ENCODE results near the gene ZNF497. TPM values are rescaled to one million over a fixed set of nuclear protein-coding genes. Genes with fewer than 3 reads are reported as not detected.

ZNF497 gene
- total and polyA plus RNA-seq, 2 of the 13 experiments (the other 11 are each of a cell fraction or from before 2014, with no cell fraction given): 1.5 to 1.9 TPM

GRCh38 chr19:58380662-58381459, 18.3 kb upstream of the ZNF497 start, which contains the start of gene ZNF837 (continued):
- TF ChIP-seq RBM39 (IDR thresholded peaks at IDR 0.05; ENCODE audit: low read depth, low read length, poor library complexity, severe bottlenecking) (peak; percentile 92), HNRNPUL1 (IDR thresholded peaks at IDR 0.05; ENCODE audit: low read depth, low read length) (peak; percentile 80; the same call in 1 of the 2 replicates), ZNF543 (CRISPR knock-in tag; IDR thresholded peaks at IDR 0.05) (peak; percentile 89; the same call in 1 of the 2 replicates), KDM4B (CRISPR knock-in tag; IDR thresholded peaks at IDR 0.05) (0 out of 2 replicates have a peak, but pooled peaks have one; percentile 76), ZBTB34 (CRISPR knock-in tag; IDR thresholded peaks at IDR 0.05) (no peak), ZNF740 (CRISPR knock-in tag; IDR thresholded peaks at IDR 0.05) (0 out of 2 replicates have a peak, but pooled peaks have one; percentile 52), ZNF12 (CRISPR knock-in tag; IDR thresholded peaks at IDR 0.05) (peak; percentile 49; the same call in 1 of the 2 replicates), ZBTB38 (CRISPR knock-in tag; IDR thresholded peaks at IDR 0.05) (no peak; the same call in 1 of the 2 replicates), CBX1 (IDR thresholded peaks at IDR 0.05; ENCODE audit: low read depth) (peak; percentile 62), CC2D1A (CRISPR knock-in tag; IDR thresholded peaks at IDR 0.05) (peak; percentile 51; the same call in 1 of the 2 replicates), BORCS8-MEF2B (CRISPR knock-in tag; IDR thresholded peaks at IDR 0.05) (no peak), SP1 (IDR thresholded peaks at IDR 0.05) (no peak), SP1 (CRISPR knock-in tag; IDR thresholded peaks at IDR 0.05) (peak; percentile 76), ZFX (CRISPR knock-in tag; IDR thresholded peaks at IDR 0.05; ENCODE audit: low read depth) (peak; percentile 99), ZBTB21 (CRISPR knock-in tag; IDR thresholded peaks at IDR 0.05) (0 out of 2 replicates have a peak, but pooled peaks have one; percentile 27), ZNF547 (CRISPR knock-in tag; IDR thresholded peaks at IDR 0.05) (peak; percentile 91), ZNF576 (CRISPR knock-in tag; IDR thresholded peaks at IDR 0.05) (peak; percentile 79; the same call in 1 of the 2 replicates), KAT2B (IDR thresholded peaks at IDR 0.05; ENCODE audit: borderline replicate concordance, low read depth, low read length) (no peak), ZNF513 (CRISPR knock-in tag; conservative IDR thresholded peaks at IDR 0.05) (no peak), ZFY (CRISPR knock-in tag; IDR thresholded peaks at IDR 0.05) (peak; percentile 97), ZNF512 (CRISPR knock-in tag; IDR thresholded peaks at IDR 0.05) (no peak), SRSF4 (IDR thresholded peaks at IDR 0.05; ENCODE audit: low read depth, low read length, poor library complexity, severe bottlenecking) (no peak), PAWR (CRISPR knock-in tag; IDR thresholded peaks at IDR 0.05; ENCODE audit: borderline replicate concordance) (no peak), ZNF674 (CRISPR knock-in tag; IDR thresholded peaks at IDR 0.05; ENCODE audit: low read depth) (no peak), ZFP36 (IDR thresholded peaks at IDR 0.05; ENCODE audit: borderline replicate concordance, low read depth, low read length, partially characterized antibody) (no peak)
